Suppressor macrophage treated with lipopolysaccharide for 1 hour (primary cell): Measurements from ENCODE around the gene HOGA1.
A peak's percentile ranks its signal among the peaks of the same experiment; 100 is the strongest.
"Not testable (repeated sequence)": the region's sequence is repeated elsewhere in the genome, so short reads cannot be mapped to it uniquely, and the experiment has no call there.

ENCODE experiments used
- DNase-seq, 3 donors: peaks; one replicate each; pipeline ENCODE4 v3.0.0-alpha.2; 2020 to 2022

Gene HOGA1

DNA sequence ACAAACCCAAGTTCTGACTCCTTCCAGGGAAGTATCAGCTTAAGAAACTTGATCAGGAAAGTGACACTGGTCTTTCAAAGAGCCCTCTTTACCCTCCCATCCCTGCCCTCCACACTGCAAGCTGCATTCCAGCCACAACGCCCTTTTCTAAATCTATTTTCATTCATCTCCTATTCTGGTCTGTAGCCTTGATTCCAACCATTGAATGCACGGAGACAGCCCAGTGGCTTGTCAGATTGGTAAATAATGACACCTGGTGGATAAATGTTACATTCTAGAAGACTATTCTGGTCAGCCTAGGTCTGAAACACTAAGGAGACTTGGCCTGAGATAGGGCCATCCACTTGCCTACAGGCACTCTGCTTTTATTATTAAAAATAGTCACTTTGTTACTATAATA, 28.2 kb downstream of the HOGA1 start:
- peak; percentile 15 to 41 (median 37) for DNase-seq

DNA sequence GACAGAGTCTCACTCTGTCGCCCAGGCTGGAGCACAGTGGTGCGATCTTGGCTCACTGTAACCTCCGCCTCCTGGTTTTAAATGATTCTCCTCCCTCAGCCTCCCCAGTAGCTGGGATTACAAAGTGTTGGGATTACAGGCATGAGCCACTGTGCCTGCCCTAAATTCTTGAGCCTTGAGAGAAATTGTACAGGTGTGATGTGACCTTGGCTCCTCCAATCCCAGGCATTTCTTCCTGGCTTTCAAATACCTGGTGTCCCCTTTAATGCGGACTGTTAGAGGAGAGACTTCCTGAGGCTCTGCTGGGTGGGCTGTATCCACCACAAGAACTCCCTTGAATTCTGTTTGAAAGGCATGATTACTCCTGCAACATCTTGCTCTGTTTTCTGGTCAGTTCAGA, 34.1 kb downstream of the HOGA1 start:
- DNase-seq, result no peak

DNA sequence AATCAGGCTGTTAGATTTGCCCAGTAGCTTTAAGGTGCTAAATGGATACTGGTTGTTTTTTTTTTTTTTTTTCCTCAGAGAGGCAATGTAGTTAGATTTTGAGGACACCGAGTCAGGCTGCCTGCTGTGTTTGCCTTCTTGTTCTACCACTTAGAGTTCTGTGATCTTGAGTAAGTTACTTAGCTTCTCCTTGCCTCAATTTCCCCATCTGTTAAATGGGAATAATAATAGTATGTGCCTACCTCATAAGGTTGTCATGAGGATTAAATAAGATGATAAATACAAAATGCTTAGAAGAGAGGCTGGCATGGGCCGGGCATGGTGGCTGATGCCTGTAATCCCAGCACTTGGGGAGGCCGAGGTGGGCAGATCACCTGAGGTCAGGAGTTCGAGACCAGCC, 34.5 kb downstream of the HOGA1 start:
- no peak for DNase-seq

DNA sequence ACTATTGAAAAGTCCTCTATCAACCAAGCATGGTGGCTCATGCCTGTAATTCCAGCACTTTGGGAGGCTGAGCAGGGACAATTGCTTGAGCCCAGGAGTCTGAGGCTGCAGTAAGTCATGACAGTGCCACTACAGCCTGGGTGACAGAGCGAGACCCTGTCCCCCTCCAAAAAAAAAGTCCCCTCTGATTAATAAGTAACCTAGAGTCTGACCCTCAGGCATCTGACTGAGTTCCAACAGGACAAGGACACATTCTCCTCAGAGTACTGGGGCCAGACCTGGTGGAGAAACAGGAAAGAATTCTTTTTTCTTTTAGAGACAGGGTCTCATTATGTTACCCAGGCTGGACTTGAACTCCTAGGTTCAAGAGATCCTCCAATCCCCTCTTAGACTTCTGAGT, 39.1 kb downstream of the HOGA1 start:
- DNase-seq, result no peak

DNA sequence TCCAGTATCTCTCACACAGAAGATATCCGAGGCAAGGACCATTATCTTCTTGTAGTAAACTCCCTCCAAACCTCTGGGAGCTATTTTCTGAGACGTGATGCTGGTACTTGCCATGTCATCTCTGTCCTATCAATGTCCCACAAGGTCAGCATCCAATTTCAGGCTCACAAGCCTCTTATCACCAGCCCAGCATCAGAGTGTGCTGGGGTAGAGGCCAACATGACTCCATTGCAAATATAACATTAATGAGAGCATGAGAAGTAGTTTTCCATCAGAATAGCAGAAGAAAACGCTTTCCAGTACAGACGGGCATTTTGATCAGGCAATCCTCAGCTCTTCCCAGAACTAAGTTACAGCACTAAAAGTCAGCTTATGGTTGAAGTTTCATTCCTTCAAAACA, 43.5 kb downstream of the HOGA1 start:
- DNase-seq, result no peak

DNA sequence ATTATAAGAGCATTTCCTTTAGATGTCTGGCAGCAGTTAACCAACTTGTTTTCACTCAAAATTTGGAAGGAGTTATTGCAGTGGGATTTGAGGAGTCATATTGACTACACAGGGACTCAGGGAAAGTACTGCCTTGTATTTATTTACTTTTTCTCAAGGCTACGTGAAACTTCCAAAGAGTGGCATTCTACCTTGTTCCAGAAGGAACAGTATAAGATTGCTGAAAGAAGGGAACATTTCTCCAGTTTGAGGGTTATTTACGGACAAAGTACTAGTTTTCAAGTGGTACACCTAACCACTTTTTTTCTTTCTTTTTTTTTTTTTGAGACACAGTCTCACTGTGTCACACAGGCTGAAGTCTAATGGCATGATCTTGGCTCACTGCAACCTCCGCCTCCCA, 44.0 kb downstream of the HOGA1 start:
- no peak for DNase-seq

DNA sequence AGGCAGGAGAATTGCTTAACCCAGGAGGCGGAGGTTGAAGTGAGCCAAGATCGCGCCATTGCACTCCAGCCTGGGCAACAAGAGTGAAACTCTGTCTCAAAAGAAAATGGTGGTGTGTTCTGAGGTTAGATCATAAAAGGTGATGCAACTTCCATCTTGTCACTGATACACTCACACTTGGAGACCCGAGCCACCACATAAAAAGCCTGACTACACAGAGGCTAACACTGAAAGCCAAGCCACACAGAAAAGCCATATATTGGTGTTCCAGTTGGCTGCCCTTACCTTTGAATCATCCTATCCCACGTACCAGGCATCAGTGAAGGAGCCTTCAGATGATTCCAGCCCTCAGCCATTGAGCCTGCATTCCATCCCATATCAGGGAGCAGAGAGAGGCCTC, 45.1 kb downstream of the HOGA1 start:
- DNase-seq, result no peak

DNA sequence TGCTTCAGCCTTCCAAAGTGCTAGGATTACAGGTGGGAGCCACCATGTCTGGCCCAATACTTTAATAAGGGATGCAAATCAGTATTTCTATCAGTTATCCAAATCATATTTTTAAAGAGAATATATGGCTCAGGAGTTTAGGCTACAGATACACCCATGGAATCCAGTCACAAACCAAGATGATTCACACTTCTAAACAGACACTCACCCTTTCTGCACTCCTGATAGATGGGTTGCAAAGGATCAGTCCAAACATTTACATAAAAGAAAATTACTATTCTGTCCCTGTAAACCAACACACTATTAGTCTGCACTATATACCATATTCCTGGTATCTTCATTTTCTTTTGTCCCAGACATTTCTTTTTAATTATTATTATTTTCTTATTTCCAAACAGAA, 46.9 kb downstream of the HOGA1 start:
- DNase-seq, result no peak

DNA sequence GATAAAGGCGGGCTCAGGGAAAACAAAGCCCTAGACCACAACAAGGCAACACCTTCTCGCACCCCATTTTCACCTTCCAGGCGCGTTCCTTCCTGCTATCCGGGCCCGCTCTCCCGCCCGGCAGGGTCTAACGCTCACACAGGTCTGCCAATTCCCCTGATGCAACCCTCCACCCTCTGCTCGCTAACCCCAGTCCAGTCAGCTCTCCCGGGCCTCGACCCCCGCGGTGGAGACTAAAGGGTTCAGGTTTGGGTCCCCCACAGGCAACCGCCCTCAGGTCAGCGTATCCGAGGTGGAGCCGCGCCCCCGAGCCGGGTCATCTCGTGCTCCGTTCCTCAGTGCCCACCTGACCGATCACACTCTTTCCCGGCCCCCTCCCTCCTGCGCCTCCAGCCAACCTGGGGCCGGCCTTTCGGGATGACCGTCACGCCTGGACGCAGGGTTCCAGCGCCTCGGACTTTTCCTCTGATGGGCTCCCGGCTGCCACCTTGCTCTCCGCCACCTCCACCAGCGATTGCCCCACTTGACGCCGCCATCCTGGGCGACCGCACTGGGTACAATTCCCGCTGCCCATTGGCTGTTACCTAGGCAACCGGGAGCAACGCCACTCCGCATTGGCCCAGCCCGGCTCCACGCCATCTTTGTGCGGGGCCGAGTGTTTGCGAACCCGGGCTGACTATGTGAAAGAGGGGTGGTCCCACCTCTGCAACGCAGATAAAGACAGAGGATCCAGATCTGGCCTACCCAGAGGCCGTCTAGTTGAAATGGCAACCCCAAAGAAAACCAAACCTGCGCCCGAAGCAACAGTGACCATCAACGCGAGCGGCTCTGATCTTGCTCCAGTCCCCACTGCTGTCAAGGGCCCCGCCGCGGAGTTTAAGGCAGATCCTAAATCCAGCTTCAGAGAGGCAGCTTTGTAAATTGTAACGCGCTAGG, 49.0 kb downstream of the HOGA1 start, which contains the start of gene MORN4:
MORN4 (minus strand) TSS at position 552 of the 936 bp plus-strand sequence. CDS start 13,847 bp downstream, outside the sequence.
- DNase-seq, result peak; percentile 95 to 97 (median 97)

DNA sequence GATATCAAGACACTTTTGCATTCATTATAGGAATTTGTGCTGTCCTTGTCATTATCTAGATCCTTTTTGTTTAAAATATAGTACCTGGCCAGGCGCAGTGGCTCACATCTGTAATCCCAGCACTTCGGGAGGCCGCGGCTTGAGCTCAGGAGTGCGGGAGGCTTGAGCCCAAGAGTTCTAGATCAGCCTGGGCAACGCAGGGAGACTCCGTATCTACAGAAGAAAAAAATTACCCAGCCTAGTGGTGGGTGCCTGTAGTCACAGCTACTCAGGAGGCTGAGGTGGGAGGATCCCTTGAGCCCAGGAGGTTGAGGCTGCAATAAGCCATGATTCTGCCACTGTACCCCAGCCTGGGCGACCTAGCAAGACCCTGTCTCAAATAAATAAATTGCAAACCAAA, 49.7 kb downstream of the HOGA1 start:
- peak in 2 of 3 donors; percentile 33 to 45 for DNase-seq

DNA sequence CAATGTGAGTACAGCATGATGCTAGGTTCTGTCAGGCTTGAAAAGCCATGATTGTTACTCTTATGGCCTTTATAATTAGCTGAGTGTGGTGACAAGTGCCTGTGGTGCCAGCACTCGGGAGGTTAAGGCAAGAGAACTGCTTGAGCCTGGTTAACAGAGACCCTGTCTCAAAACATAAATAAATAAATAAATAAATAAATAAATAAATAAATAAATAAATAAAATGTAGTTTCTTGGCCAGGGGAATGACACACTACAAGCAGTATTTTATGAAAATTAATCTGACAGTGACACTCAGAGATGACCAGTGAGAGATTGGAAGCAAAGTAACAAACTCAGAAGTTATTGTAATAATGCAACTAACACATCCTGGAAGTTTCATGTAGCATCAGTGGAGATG, 51.4 kb downstream of the HOGA1 start:
- DNase-seq, result no peak

DNA sequence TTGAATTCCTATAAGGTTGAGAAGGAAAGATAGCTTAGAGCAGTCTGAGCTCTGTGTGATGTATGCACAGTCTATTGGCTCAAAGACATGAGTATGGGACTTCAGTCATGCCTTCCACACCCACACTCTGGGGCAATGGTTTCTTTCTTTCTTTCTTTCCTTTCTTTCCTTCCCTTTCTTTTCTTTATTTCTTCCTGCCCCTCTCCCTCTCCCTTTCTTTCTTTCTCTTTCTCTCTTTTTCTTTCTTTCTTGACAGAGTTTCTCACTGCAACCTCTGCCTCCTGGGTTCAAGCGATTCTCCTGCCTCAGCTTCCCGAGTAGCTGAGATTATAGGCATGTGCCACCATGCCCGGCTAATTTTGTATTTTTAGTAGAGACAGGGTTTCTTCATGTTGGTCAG, 54.9 kb downstream of the HOGA1 start:
- not testable (repeated sequence) for DNase-seq

DNA sequence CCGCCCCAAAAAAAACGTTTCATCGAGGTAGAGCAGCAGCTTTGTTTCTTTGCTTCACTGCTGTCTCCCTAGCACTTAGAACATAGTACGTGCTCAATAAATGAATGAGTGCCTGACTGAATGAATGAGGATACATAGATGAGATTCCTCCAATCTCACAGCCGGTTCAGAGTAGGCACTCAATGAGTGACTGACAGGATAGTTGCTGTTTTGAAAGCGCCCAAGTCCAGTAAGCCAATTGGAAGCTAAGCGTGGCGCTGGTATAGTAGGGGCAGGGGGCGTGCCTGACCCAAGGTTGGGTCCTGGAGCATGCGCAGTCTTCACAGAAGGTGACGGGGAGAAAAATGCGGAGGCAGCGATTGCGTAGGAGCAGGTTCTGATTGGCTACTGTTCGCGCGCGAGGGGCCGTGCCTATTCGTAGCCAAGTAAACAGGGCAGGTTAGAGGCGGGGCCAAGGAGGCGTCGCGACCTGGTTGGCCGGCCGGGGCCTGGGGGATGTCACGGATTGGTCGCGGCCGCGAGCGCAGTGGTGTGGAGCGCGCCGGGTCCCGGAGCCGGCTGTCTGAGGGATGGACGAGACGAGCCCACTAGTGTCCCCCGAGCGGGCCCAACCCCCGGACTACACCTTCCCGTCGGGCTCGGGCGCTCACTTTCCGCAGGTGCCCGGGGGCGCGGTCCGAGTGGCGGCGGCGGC, 56.1 kb downstream of the HOGA1 start, which contains the start of gene PI4K2A:
PI4K2A (plus strand) TSS at position 498 of the 694 bp plus-strand sequence; CDS start at position 570, 72 bp downstream.
- DNase-seq, result peak; percentile 100

DNA sequence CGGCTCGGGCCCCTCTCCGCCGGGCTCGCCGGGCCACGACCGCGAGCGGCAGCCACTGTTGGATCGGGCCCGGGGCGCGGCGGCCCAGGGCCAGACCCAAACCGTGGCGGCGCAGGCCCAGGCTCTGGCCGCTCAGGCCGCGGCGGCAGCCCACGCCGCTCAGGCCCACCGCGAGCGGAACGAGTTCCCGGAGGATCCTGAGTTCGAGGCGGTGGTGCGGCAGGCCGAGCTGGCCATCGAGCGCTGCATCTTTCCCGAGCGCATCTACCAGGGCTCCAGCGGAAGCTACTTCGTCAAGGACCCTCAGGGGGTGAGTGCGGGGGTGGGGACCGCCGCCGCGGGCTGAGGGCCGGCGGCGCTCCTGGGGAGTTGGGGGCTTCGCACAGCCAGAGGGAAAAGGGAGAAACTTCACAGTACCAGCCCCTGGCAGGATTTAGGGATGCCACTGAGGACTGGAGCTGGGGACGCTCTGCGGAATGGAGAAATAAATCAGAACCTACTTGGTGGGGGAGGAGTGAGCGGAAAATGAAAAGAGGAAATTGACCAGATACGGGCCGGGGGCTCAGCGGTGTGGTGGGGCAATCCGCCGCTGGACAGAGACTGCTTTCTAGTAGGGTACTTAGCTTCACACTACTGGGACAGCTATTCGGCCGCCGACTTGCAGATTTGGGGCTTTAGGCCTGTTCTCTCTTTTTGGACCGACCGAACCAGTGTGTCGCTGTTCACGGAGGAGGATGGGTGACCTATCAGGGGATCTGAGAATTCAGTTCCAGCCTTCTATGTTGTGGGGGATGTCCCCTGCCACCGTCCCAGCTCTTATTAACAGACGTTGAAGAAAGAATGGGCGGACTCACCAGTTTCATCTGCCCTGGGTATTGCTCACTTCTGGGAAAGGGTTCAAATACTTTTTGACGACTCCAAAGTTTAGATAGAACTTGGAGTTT, 57.0 kb downstream of the HOGA1 start:
- peak; percentile 58 to 77 (median 68) for DNase-seq

DNA sequence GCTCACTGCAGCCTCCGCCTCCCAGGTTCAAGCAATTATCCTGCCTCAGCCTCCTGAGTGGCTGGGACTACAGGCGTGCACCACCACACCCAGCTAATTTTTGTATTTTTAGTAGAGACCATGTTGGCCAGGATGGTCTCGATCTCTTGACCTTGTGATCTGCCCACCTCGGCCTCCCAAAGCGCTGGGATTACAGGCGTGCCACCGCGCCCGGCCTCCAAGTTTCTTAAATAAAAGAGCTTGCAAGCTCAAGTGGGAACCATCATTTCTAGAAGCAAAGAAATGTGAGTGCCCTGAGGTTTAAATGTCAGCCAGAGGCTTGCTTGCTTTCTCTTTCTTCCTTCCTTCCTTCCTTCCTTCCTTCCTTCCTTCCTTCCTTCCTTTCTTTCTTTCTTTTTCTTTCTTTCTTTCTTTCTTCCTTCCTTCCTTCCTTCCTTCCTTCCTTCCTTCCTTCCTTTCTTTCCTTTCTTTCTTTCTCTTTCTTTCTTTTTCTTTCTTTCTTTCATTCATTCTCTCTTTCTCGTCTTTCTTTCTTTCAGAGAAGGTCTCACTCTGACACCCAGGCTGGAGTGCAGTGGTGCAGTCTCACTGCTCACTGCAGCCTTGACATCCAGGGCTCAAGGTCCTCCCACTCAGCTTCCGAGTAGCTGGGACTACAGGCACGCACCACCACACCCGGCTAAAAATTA, 58.4 kb downstream of the HOGA1 start:
- not testable (repeated sequence) for DNase-seq

DNA sequence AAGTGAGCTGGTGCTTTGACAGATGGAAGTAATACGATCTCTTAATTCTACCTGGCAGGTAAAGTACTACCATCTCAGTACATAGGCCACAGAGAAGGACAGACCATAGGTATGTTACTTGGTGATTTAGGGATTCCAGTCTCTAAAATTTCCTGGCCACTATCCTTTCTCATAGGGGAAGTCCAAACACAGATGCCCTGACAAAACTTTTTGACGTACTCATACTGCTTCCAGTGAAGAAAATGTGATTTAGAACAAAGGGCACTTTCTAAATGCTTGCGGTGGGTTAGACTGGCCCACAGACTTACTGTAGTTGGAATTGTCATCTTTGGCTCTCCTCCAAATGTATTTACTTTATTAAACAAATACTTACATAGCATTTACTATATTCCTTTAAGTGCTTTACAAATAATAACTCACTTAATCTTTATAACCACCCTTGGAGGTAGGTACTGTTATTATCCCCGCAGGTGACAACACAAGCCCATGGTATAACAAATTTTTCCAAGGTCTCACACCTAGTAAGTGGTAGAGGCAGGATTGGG, 59.3 kb downstream of the HOGA1 start:
- peak; percentile 44 to 71 (median 66) for DNase-seq

DNA sequence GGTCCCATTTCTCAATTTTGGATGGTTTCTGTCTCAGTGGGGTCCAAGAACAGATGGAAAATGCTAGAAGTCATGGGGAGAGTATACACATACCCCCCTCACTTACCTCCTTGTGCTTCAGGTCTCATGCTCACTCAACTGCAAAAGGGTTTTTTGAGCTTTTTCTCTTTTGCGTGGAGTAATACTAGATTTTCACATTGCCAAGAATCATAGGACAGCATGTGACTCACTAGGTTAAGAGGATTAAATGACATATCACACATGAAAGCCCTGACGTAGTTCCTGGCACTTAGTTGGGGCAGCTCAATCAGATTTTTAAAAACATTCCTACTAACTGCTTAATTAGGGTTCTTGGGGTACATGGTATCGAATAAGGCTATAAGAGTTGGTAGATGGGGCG, 60.7 kb downstream of the HOGA1 start:
- DNase-seq, result peak; percentile 37 to 61 (median 56)

DNA sequence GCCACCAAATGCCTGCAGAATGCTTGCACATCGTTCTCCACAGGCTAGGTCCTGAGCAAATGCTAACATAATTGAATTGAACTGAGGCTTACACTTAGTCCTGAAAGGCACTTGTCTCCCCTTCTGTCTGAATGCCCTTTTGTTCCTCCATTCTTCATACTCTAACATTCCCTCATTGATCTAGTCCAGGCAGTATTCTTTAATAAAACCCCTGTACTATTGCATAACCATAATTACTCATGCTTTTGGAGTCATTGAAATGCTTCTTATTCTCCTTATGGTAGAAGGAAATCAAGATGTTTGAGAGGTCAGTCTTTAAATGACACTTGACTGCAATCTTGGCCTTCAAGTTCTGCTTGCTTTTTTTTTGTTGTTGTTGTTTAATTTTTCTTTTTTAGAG, 63.4 kb downstream of the HOGA1 start:
- DNase-seq, result peak; percentile 47 to 85 (median 85)

DNA sequence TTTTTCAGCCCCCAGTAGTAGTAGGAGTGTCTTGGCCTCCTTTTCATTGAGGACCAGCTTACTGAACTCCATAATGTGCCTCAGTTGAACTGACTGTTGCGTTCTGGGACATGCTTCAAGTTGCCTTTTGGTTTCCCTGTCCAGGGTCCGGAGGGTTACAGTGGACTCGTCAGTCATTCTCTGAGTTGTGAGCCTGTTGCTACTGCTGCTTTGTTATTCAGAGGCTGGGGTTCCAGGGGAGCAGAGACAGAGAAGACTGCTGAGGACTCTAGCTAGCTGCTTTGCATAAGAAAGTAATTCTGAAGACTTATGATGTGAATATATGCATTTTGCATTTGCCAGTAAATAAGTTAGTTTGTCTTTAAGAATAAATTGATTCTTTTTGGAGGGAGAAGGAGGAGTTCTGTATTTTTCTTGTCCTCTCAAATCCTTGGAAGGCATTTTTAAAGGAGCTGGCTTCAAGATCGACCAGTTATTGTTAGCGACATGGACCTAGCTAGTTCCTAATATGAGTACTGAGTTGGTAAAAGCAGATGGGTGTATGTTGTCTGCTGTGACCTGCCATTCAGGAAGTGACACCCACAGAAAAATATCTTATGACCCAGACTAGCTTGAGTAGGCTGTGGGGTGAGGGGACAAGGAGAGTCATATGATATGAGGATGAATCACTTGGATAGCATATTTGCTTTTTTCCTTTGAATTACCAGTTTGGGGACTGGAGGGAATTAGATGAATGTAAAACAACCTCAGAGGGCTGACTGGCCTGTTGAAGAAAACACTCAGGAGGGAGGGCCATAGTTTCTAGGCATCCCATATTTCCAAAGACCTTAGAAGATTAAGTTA, 64.6 kb downstream of the HOGA1 start:
- peak; percentile 89 to 98 (median 95) for DNase-seq

DNA sequence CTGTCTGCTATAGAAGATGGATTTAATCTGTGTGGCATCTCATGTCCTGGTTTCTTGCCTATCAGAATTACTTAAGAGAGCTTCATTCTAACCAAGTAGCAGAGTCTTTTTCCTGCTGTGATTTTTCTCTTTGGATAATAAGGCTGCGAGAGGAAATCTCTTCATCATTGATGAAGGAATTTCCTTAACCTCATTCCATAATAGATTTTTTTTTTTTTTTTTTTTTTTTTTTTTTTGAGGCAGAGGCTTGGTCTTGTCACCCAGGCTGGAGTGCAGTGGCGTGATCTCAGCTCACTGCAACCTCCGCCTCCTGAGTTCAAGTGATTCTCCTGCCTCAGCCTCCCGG, 65.2 kb downstream of the HOGA1 start:
- not testable (repeated sequence) for DNase-seq

DNA sequence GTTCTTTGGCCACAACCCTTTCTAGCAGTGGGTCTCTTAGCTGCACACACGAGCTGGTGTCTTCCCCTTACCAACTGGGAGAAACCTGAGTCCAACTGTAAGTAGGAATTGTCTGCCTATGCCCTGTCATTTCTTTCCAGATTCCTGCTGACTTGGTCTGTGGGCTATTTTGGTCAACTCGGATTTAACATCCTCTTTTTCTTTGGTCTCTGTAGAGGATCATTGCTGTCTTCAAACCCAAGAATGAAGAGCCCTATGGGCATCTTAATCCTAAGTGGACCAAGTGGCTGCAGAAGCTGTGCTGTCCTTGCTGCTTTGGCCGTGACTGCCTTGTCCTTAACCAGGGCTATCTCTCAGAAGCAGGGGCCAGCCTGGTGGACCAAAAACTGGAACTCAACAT, 66.5 kb downstream of the HOGA1 start:
- peak; percentile 33 to 52 (median 51) for DNase-seq
